ENCODE results near the gene CHCHD2. TPM values are rescaled to one million over a fixed set of nuclear protein-coding genes. Genes with fewer than 3 reads are reported as not detected.
"Not testable (repeated sequence)": the region's sequence is repeated elsewhere in the genome, so short reads cannot be mapped to it uniquely, and the experiment has no call there.

CHCHD2 gene
- total RNA-seq, 1 experiment from 2014 or later = 454 TPM

DNA sequence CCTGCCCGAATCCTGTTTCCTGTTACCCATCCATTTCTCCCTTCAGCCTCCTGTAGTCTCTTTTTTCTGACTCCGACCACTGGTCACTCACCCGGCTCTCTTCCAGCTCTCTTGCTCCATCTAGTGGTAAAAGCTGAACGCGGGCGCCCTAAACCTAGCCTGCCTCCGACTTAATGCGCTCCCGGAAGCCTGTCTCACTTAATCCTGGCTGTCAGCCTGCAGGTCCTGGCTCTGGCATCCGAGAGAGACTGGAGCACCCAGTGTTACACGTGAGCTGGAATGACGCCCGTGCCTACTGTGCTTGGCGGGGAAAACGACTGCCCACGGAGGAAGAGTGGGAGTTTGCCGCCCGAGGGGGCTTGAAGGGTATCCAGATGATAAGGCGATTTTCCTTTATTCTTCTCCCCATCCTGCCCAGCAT lies 31.9 kb downstream of the CHCHD2 start:
- intact Hi-C loops (cut with micrococcal nuclease; ENCODE audit: unreplicated experiment) = loop anchor here (1.0 to 10.0 kb wide), 6 partner anchors 69 to 480 kb away; partner anchors contain the start of gene ZNF713
- Histone ChIP-seq H3K4me1 (no peaks in the 10 kb centered on the region), H3K4me3 (ENCODE audit: low read depth, low read length) (no peak overlapping the region), H3K27me3 (replicated peaks; ENCODE audit: control insufficient read depth, insufficient read depth, low read length) (no peaks in the 10 kb centered on the region), H3K9me3 (no peaks in the 10 kb centered on the region), H3K36me3 (ENCODE audit: control insufficient read depth, insufficient read depth, low read length) (peaks cover 6% of the 10 kb centered on the region)
- Mint-ChIP-seq H3K4me1 (ENCODE audit: low read depth, unreplicated experiment) (peaks cover 13% of the 10 kb centered on the region), H3K27ac (ENCODE audit: unreplicated experiment) (peak overlapping the region; percentile 30), H3K36me3 (ENCODE audit: insufficient read depth, unreplicated experiment) (peaks cover 26% of the 10 kb centered on the region), H3K9me3 (ENCODE audit: unreplicated experiment) (no peaks in the 10 kb centered on the region), H3K4me3 (ENCODE audit: unreplicated experiment) (no peak overlapping the region), H3K27me3 (ENCODE audit: insufficient read depth, unreplicated experiment) (no peaks in the 10 kb centered on the region)
- TF ChIP-seq CTCF (IDR thresholded peaks at IDR 0.05; ENCODE audit: insufficient read depth in 1 of 2, low read depth in 1 of 2, low read length in 1 of 2, severe bottlenecking in 1 of 2, unreplicated experiment in 1 of 2) = peak; percentile 81 to 89
- POLR2A ChIA-PET = no interaction called here
- CTCF ChIA-PET = interaction anchor here (0.5 to 1.5 kb wide), 5 partner anchors 9 to 69 kb away, joined by 3 to 8 read pairs (median 4); partner anchors contain the start of genes CCT6A and PSPH
- BruUV-seq (replicated peaks) = no TSS peak
- DNase-seq = peak; percentile 77 to 89

DNA sequence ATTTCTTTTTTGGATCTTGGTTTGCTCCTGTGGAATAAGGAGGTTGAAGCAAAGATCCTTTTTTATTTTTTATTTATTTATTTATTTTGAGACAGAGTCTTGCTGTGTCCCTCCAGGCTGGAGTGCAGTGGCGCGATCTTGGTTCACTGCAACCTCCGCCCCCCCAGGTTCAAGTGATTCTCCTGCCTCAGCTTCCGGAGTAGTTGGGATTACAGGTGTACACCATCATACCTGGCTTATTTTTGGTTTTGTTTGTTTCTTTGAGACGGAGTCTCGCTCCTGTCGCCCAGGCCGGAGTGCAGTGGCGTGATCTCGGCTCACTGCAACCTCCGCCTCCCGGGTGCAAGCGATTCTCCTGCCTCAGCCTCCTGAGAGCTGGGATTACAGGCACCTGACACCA lies 39.9 kb downstream of the CHCHD2 start:
- H3K4me3 ChIP-seq (ENCODE audit: low read depth, low read length); BruUV-seq (replicated peaks); CTCF ChIA-PET; intact Hi-C loops (cut with micrococcal nuclease; ENCODE audit: unreplicated experiment); H3K27me3 Mint-ChIP-seq (ENCODE audit: insufficient read depth, unreplicated experiment); H3K36me3 ChIP-seq (ENCODE audit: control insufficient read depth, insufficient read depth, low read length); POLR2A ChIA-PET; H3K27ac Mint-ChIP-seq (ENCODE audit: unreplicated experiment); H3K9me3 ChIP-seq; H3K9me3 Mint-ChIP-seq (ENCODE audit: unreplicated experiment); H3K27me3 ChIP-seq (replicated peaks; ENCODE audit: control insufficient read depth, insufficient read depth, low read length); H3K4me3 Mint-ChIP-seq (ENCODE audit: unreplicated experiment): not testable (repeated sequence)
- DNase-seq = peak in 1 of 2 experiments; percentile 17
- peaks cover 59% of the 10 kb centered on the region for H3K36me3 Mint-ChIP-seq (ENCODE audit: insufficient read depth, unreplicated experiment)
- H3K4me1 Mint-ChIP-seq (ENCODE audit: low read depth, unreplicated experiment) = peaks cover 22% of the 10 kb centered on the region
- H3K4me1 ChIP-seq = peaks cover 23% of the 10 kb centered on the region

GRCh38 chr7:56063882-56064625 lies 42.2 kb downstream of the CHCHD2 start, which contains the start of gene SUMF2:
Gene SUMF2 (plus strand): TSS chr7:56064286. CDS start chr7:56064312, 26 bp downstream.
- Mint-ChIP-seq H3K27me3 (ENCODE audit: insufficient read depth, unreplicated experiment) (no peaks in the 10 kb centered on the region), H3K4me3 (ENCODE audit: unreplicated experiment) (peak within 1 kb of the TSS; percentile 75), H3K9me3 (ENCODE audit: unreplicated experiment) (no peaks in the 10 kb centered on the region), H3K4me1 (ENCODE audit: low read depth, unreplicated experiment) (peaks cover 23% of the 10 kb centered on the region), H3K36me3 (ENCODE audit: insufficient read depth, unreplicated experiment) (peaks cover 70% of the 10 kb centered on the region), H3K27ac (ENCODE audit: unreplicated experiment) (peak within 1 kb of the TSS; percentile 88)
- Histone ChIP-seq H3K27me3 (replicated peaks; ENCODE audit: control insufficient read depth, insufficient read depth, low read length) (no peaks in the 10 kb centered on the region), H3K9me3 (no peaks in the 10 kb centered on the region), H3K4me1 (peaks cover 34% of the 10 kb centered on the region), H3K36me3 (ENCODE audit: control insufficient read depth, insufficient read depth, low read length) (no peaks in the 10 kb centered on the region; the same call in 1 of the 2 replicates), H3K4me3 (ENCODE audit: low read depth, low read length) (peak within 1 kb of the TSS; percentile 88)
- DNase-seq = peak; percentile 93 to 96
- CTCF ChIA-PET = interaction anchor here (0.6 to 2.1 kb wide), 4 partner anchors 13 to 57 kb away, joined by 3 to 42 read pairs (median 10); partner anchors contain the start of genes CCT6A and PSPH
- intact Hi-C loops (cut with micrococcal nuclease; ENCODE audit: unreplicated experiment) = loop anchor here (1.0 kb wide), 4 partner anchors 13 to 57 kb away; partner anchors contain the start of genes CCT6A and PSPH
- BruUV-seq (replicated peaks) = no TSS peak
- POLR2A ChIA-PET = interaction anchor here (0.6 to 4.7 kb wide), 5 partner anchors 13 to 57 kb away, joined by 3 to 53 read pairs (median 19); partner anchors contain the start of genes CCT6A and PSPH
- peak in 1 of 2 experiments; percentile 51 for TF ChIP-seq CTCF (IDR thresholded peaks at IDR 0.05; ENCODE audit: insufficient read depth in 1 of 2, low read depth in 1 of 2, low read length in 1 of 2, severe bottlenecking in 1 of 2, unreplicated experiment in 1 of 2)
